ENCODE results near the gene DES. TPM values are rescaled to one million over a fixed set of nuclear protein-coding genes. Genes with fewer than 3 reads are reported as not detected.

Gene DES
- total and polyA plus RNA-seq, 2 of the 13 experiments (the other 11 are each of a cell fraction or from before 2014, with no cell fraction given), result not detected

GRCh38 chr2:219449609-219450008 lies 31.4 kb downstream of the DES start:
- CTCF ChIA-PET (ENCODE audit: low intra/inter-chr PET ratio, low total read pairs), result no interaction called here
- intact Hi-C loops (cut with micrococcal nuclease; ENCODE audit: unreplicated experiment), result no loop called here
- TF ChIP-seq NFKB2 (CRISPR knock-in tag; IDR thresholded peaks at IDR 0.05; ENCODE audit: borderline replicate concordance), result no peak
- no peak for TF ChIP-seq FLYWCH1 (CRISPR knock-in tag; IDR thresholded peaks at IDR 0.05)
- no peak for TF ChIP-seq PBX2 (CRISPR knock-in tag; IDR thresholded peaks at IDR 0.05)
- no peak for TF ChIP-seq IKZF1 (IDR thresholded peaks at IDR 0.05)
- TF ChIP-seq, protein P1, sequence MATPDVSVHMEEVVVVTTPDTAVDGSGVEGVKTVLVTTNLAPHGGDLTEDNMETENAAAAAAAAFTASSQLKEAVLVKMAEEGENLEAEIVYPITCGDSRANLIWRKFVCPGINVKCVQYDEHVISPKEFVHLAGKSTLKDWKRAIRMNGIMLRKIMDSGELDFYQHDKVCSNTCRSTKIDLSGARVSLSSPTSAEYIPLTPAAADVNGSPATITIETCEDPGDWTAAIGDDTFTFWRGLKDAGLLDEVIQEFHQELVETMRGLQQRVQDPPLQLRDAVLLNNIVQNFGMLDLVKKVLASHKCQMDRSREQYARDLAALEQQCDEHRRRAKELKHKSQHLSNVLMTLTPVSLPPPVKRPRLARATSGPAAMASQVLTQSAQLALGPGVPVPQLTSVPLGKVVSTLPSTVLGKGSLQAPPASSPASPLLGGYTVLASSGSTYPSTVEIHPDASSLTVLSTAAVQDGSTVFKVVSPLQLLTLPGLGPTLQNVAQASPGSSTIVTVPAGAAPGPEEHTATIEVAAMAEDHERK (CRISPR knock-in tag; IDR thresholded peaks at IDR 0.05; ENCODE audit: low read depth), result no peak
- TF ChIP-seq ZNF550 (CRISPR knock-in tag; IDR thresholded peaks at IDR 0.05; ENCODE audit: borderline replicate concordance), result no peak
- TF ChIP-seq, protein P2, sequence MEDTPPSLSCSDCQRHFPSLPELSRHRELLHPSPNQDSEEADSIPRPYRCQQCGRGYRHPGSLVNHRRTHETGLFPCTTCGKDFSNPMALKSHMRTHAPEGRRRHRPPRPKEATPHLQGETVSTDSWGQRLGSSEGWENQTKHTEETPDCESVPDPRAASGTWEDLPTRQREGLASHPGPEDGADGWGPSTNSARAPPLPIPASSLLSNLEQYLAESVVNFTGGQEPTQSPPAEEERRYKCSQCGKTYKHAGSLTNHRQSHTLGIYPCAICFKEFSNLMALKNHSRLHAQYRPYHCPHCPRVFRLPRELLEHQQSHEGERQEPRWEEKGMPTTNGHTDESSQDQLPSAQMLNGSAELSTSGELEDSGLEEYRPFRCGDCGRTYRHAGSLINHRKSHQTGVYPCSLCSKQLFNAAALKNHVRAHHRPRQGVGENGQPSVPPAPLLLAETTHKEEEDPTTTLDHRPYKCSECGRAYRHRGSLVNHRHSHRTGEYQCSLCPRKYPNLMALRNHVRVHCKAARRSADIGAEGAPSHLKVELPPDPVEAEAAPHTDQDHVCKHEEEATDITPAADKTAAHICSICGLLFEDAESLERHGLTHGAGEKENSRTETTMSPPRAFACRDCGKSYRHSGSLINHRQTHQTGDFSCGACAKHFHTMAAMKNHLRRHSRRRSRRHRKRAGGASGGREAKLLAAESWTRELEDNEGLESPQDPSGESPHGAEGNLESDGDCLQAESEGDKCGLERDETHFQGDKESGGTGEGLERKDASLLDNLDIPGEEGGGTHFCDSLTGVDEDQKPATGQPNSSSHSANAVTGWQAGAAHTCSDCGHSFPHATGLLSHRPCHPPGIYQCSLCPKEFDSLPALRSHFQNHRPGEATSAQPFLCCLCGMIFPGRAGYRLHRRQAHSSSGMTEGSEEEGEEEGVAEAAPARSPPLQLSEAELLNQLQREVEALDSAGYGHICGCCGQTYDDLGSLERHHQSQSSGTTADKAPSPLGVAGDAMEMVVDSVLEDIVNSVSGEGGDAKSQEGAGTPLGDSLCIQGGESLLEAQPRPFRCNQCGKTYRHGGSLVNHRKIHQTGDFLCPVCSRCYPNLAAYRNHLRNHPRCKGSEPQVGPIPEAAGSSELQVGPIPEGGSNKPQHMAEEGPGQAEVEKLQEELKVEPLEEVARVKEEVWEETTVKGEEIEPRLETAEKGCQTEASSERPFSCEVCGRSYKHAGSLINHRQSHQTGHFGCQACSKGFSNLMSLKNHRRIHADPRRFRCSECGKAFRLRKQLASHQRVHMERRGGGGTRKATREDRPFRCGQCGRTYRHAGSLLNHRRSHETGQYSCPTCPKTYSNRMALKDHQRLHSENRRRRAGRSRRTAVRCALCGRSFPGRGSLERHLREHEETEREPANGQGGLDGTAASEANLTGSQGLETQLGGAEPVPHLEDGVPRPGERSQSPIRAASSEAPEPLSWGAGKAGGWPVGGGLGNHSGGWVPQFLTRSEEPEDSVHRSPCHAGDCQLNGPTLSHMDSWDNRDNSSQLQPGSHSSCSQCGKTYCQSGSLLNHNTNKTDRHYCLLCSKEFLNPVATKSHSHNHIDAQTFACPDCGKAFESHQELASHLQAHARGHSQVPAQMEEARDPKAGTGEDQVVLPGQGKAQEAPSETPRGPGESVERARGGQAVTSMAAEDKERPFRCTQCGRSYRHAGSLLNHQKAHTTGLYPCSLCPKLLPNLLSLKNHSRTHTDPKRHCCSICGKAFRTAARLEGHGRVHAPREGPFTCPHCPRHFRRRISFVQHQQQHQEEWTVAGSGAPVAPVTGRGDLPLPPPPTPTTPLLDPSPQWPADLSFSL (CRISPR knock-in tag; IDR thresholded peaks at IDR 0.05), result no peak
- TF ChIP-seq ZNF251 (CRISPR knock-in tag; IDR thresholded peaks at IDR 0.05), result no peak
- TF ChIP-seq AGO2 (optimal IDR thresholded peaks at IDR 0.05; ENCODE audit: low read depth, low read length), result no peak
- TF ChIP-seq CREB1 (IDR thresholded peaks at IDR 0.05), result no peak
- no peak for TF ChIP-seq CREB1 (CRISPR knock-in tag; IDR thresholded peaks at IDR 0.05)
- TF ChIP-seq, protein P3, sequence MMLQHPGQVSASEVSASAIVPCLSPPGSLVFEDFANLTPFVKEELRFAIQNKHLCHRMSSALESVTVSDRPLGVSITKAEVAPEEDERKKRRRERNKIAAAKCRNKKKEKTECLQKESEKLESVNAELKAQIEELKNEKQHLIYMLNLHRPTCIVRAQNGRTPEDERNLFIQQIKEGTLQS (CRISPR knock-in tag; IDR thresholded peaks at IDR 0.05), result no peak
- no peak for TF ChIP-seq ZNF292 (CRISPR knock-in tag; IDR thresholded peaks at IDR 0.05; ENCODE audit: borderline replicate concordance, low read depth)
- no peak for TF ChIP-seq AKAP8 (CRISPR knock-in tag; IDR thresholded peaks at IDR 0.05)
- TF ChIP-seq ZNF709 (CRISPR knock-in tag; IDR thresholded peaks at IDR 0.05), result no peak

More at GRCh38 chr2:219449609-219450008, 31.4 kb downstream of the DES start:
- Histone ChIP-seq H3K9ac (ENCODE audit: insufficient read depth, low read depth, low read length) (no peak overlapping the region), H3K9me3 (ENCODE audit: low read length) (no peaks in the 10 kb centered on the region), H3K27me3 (ENCODE audit: control insufficient read depth in 1 of 2, insufficient read depth in 2 of 2, low read length in 2 of 2) (peaks cover 58 to 97% of the 10 kb centered on the region in 2 experiments), H4K20me1 (ENCODE audit: insufficient read depth, low read length) (peaks cover 4% of the 10 kb centered on the region; the same call in 1 of the 2 replicates), H3K27ac (ENCODE audit: extremely low read length, insufficient read depth, low read length) (no peak overlapping the region), H3K36me3 (replicated peaks in 1 of 2; ENCODE audit: control insufficient read depth in 1 of 2, insufficient read depth in 2 of 2, low read length in 2 of 2) (no peaks in the 10 kb centered on the region), H3K4me1 (ENCODE audit: insufficient read depth, low read length) (no peaks in the 10 kb centered on the region), H3K4me2 (ENCODE audit: low read depth, low read length) (no peak overlapping the region), H3K4me3 (replicated peaks in 1 of 3; ENCODE audit: insufficient read depth in 1 of 3, low read depth in 2 of 3, low read length in 3 of 3) (no peak overlapping the region), H2AFZ (ENCODE audit: low read length) (no peak overlapping the region), H3K79me2 (ENCODE audit: insufficient read depth, low read length) (no peaks in the 10 kb centered on the region)
- in situ Hi-C loops (cut with HindIII; ENCODE audit: extremely low pct_ligation_motif_present, low pct_unique_long_range_greater_than_20kb), result no loop called here
- no peak for DNase-seq (ENCODE audit: low spot score)
- no TSS peak for BruUV-seq (replicated peaks)
- no peak for ATAC-seq
- 38% methylated on average over 5 of the region's 5 CpGs for WGBS (ENCODE audit: low lambda C conversion rate)
- FAIRE-seq, result no peak
- POLR2A ChIA-PET, result no interaction called here

All from HepG2 (cell line).